Right ventricle myocardium inferior (tissue), 1 donor: ENCODE measurements around the gene DAPK1. TPM values are rescaled to one million over a fixed set of nuclear protein-coding genes. Genes with fewer than 3 reads are reported as not detected.
"Not testable (repeated sequence)": the region's sequence is repeated elsewhere in the genome, so short reads cannot be mapped to it uniquely, and the experiment has no call there.

Experiments used
- ATAC-seq: fragments of 200-7000 bp; cut with Tn5 transposase; one replicate; pipeline ENCODE4 v1.9.1; 2020; ENCODE audit warnings: mild to moderate bottlenecking, moderate library complexity
- DNase-seq: peaks from one replicate; pipeline ENCODE4 v3.0.0; 2021; ENCODE audit errors: missing footprints
- intact Hi-C: fragments of 100-400 bp; cut with DNase I; formaldehyde crosslinking; loops from one replicate; pipeline ENCODE4 v1.11.0; 2022
- total RNA-seq: library from RNA; stranded (reverse); fragmentation: NEBNext Ultra II Directional; extraction: Animal tissue kit (Norgen Biotek cat#: 25700); gene quantifications from one replicate; pipeline ENCODE4 v1.2.1, GENCODE V29; 2021
- donor health status: DM: no; HTN: yes; CAD: no; lungs with severe emphysema.

DAPK1 gene
- total RNA-seq, 1 donor from 2014 or later = 6.3 TPM

- DNase-seq (no peak), ATAC-seq (no peak)
- intact Hi-C loops = loop anchor here (5.0 to 10.0 kb wide), 2 partner anchors 102 to 150 kb away; no protein-coding TSS in a partner anchor
Measured at GRCh38 chr9:87494970-87495471, 2.6 kb upstream of the DAPK1 start.

- DNase-seq (no peak), ATAC-seq (no peak)
- intact Hi-C loops = loop anchor here (5.0 to 10.0 kb wide), 2 partner anchors 100 to 148 kb away; no protein-coding TSS in a partner anchor
Measured at GRCh38 chr9:87497080-87497603, 525 bp upstream of the DAPK1 start.

GRCh38 chr9:87498046-87498810, 561 bp downstream of the DAPK1 start:
- ATAC-seq = peak; percentile 75
- peak; percentile 81 for DNase-seq
- intact Hi-C loops = loop anchor here (5.0 to 10.0 kb wide), 2 partner anchors 99 to 147 kb away; no protein-coding TSS in a partner anchor

GRCh38 chr9:87498811-87499360, 1.2 kb downstream of the DAPK1 start:
- intact Hi-C loops = loop anchor here (5.0 to 10.0 kb wide), 2 partner anchors 98 to 146 kb away; no protein-coding TSS in a partner anchor
- ATAC-seq (no peak), DNase-seq (no peak)

- DNase-seq = no peak
- no peak for ATAC-seq
- intact Hi-C loops = loop anchor here (5.0 to 10.0 kb wide), 2 partner anchors 98 to 145 kb away; no protein-coding TSS in a partner anchor
Measured at GRCh38 chr9:87499424-87500017, 1.9 kb downstream of the DAPK1 start.

GRCh38 chr9:87500491-87501270, 3.0 kb downstream of the DAPK1 start:
- no peak for DNase-seq
- intact Hi-C loops = no loop called here

GRCh38 chr9:87501271-87501656, 3.6 kb downstream of the DAPK1 start:
- ATAC-seq, intact Hi-C loops, DNase-seq: not testable (repeated sequence)

More at GRCh38 chr9:87500491-87501270, 3.0 kb downstream of the DAPK1 start:
- no peak for ATAC-seq

GRCh38 chr9:87501806-87502205, 4.1 kb downstream of the DAPK1 start:
- intact Hi-C loops = no loop called here
- no peak for DNase-seq
- ATAC-seq = no peak

GRCh38 chr9:87502391-87503221, 4.9 kb downstream of the DAPK1 start:
- no peak for DNase-seq
- ATAC-seq = peak; percentile 12
- intact Hi-C loops = no loop called here

GRCh38 chr9:87503430-87503829, 5.8 kb downstream of the DAPK1 start:
- ATAC-seq = no peak
- DNase-seq = no peak
- intact Hi-C loops = no loop called here

GRCh38 chr9:87503927-87504326, 6.3 kb downstream of the DAPK1 start:
- intact Hi-C loops = no loop called here
- no peak for DNase-seq
- ATAC-seq = no peak

- intact Hi-C loops = no loop called here
- ATAC-seq = no peak
- no peak for DNase-seq
Measured at GRCh38 chr9:87504938-87505337, 7.3 kb downstream of the DAPK1 start.

- DNase-seq (no peak), ATAC-seq (no peak)
- intact Hi-C loops = no loop called here
Measured at GRCh38 chr9:87505869-87506678, 8.4 kb downstream of the DAPK1 start.

- no peak for ATAC-seq
- DNase-seq = no peak
- intact Hi-C loops = no loop called here
Measured at GRCh38 chr9:87507576-87507975, 9.9 kb downstream of the DAPK1 start.

- DNase-seq (no peak), ATAC-seq (no peak)
- intact Hi-C loops = no loop called here
Measured at GRCh38 chr9:87510252-87510683, 12.6 kb downstream of the DAPK1 start.

- intact Hi-C loops = no loop called here
- ATAC-seq = no peak
- no peak for DNase-seq
Measured at GRCh38 chr9:87512311-87512710, 14.6 kb downstream of the DAPK1 start.

GRCh38 chr9:87513161-87513560, 15.5 kb downstream of the DAPK1 start:
- ATAC-seq = no peak
- intact Hi-C loops = no loop called here
- no peak for DNase-seq
